HEK293 (cell line): ENCODE data around the gene JAML.

Experiments
- CTCF ChIA-PET: fragments of 350-600 bp; formaldehyde crosslinking; extraction: SDS; loops from one replicate; lab custom pipeline; 2021; ENCODE audit warnings: antibody characterized with exemption; lab: Yijun Ruan, JAX
- POLR2A ChIA-PET: fragments of 300-600 bp; formaldehyde crosslinking; extraction: SDS; loops from one replicate; lab custom pipeline; 2020; ENCODE audit warnings: antibody characterized with exemption, inconsistent platforms; lab: Yijun Ruan, JAX
- H3K27ac ChIP-seq: fragments of 200-500 bp; sonication (Bioruptor generic); 2 replicates; pipeline ENCODE4 v1.5.1; 2014; ENCODE audit warnings: low read depth, low read length, control low read depth, inconsistent platforms; ENCODE audit errors: extremely low read depth
- H3K36me3 ChIP-seq, 2 experiments: fragments of 200-500 bp in 1 of 2; sonication (Bioruptor generic) in 1 of 2; 1 replicate in 1 of 2; 2 replicates in 1 of 2; pipeline ENCODE4 v1.5.1; 2014 to 2017; ENCODE audit warnings: inconsistent platforms in 2 of 2, low read length in 2 of 2; ENCODE audit not compliant: control insufficient read depth in 2 of 2, insufficient read depth in 1 of 2
- H3K4me1 ChIP-seq: fragments of 200-500 bp; sonication (Bioruptor generic); 2 replicates; pipeline ENCODE4 v1.5.1; 2014; ENCODE audit warnings: mild to moderate bottlenecking, low read length, inconsistent platforms; ENCODE audit not compliant: control insufficient read depth, insufficient read depth
- H3K4me3 ChIP-seq: 2 replicates; pipeline ENCODE4 v1.5.1; 2011; ENCODE audit warnings: low read depth, mild to moderate bottlenecking, control low read depth, low read length, moderate library complexity
- H3K9me3 ChIP-seq: fragments of 200-500 bp; sonication (Bioruptor generic); 2 replicates; pipeline ENCODE4 v1.5.1; 2014; ENCODE audit warnings: low read depth, low read length, inconsistent platforms; ENCODE audit not compliant: control insufficient read depth, insufficient read depth
- ELK4 ChIP-seq: IDR thresholded peaks from 2 replicates; pipeline ENCODE4 v1.6.1; 2011; ENCODE audit warnings: mild to moderate bottlenecking, low read depth, low read length, borderline replicate concordance
- GLIS1 ChIP-seq: fragments of 450-650 bp; formaldehyde crosslinking; IDR thresholded peaks from 2 replicates; pipeline ENCODE4 v1.5.1; 2016; ENCODE audit warnings: missing biosample characterization, missing genetic modification characterization
- HOXC10 ChIP-seq: sonication (generic); formaldehyde crosslinking; IDR thresholded peaks from 2 replicates; pipeline ENCODE4 v1.8.1; 2023; ENCODE audit warnings: mild to moderate bottlenecking, missing genetic modification reagents
- MZF1 ChIP-seq: fragments of 450-650 bp; formaldehyde crosslinking; IDR thresholded peaks from 2 replicates; pipeline ENCODE4 v1.5.1; 2017; ENCODE audit warnings: missing biosample characterization, missing genetic modification characterization, borderline replicate concordance
- SP7 ChIP-seq: fragments of 450-650 bp; formaldehyde crosslinking; IDR thresholded peaks from 2 replicates; pipeline ENCODE4 v1.5.1; 2016; ENCODE audit warnings: missing biosample characterization, missing genetic modification characterization
- TCF7L2 ChIP-seq: IDR thresholded peaks from 2 replicates; pipeline ENCODE4 v1.6.1; 2011; ENCODE audit warnings: low read depth, mild to moderate bottlenecking, inconsistent platforms, low read length, moderate library complexity, borderline replicate concordance
- WT1 ChIP-seq: fragments of 450-650 bp; formaldehyde crosslinking; IDR thresholded peaks from 2 replicates; pipeline ENCODE4 v1.5.1; 2016; ENCODE audit warnings: missing biosample characterization, missing genetic modification characterization
- ZBTB1 ChIP-seq: fragments of 450-650 bp; formaldehyde crosslinking; IDR thresholded peaks from 2 replicates; pipeline ENCODE4 v1.5.1; 2016; ENCODE audit warnings: missing biosample characterization, missing genetic modification characterization
- ZNF121 ChIP-seq: fragments of 450-650 bp; formaldehyde crosslinking; IDR thresholded peaks from 2 replicates; pipeline ENCODE4 v1.5.1; 2016; ENCODE audit warnings: missing biosample characterization, missing genetic modification characterization
- ZNF132 ChIP-seq: fragments of 450-650 bp; formaldehyde crosslinking; IDR thresholded peaks from 2 replicates; pipeline ENCODE4 v1.5.1; 2017; ENCODE audit warnings: missing biosample characterization, missing genetic modification characterization, borderline replicate concordance
- ZNF157 ChIP-seq: fragments of 450-650 bp; formaldehyde crosslinking; IDR thresholded peaks from 2 replicates; pipeline ENCODE4 v1.5.1; 2016; ENCODE audit warnings: missing biosample characterization, missing genetic modification characterization
- ZNF37A ChIP-seq: fragments of 450-650 bp; IDR thresholded peaks from 2 replicates; pipeline ENCODE4 v1.5.1; 2018; ENCODE audit warnings: missing biosample characterization, missing genetic modification characterization
- ZNF426 ChIP-seq: fragments of 450-650 bp; formaldehyde crosslinking; IDR thresholded peaks from 2 replicates; pipeline ENCODE4 v1.5.1; 2017; ENCODE audit warnings: missing biosample characterization, missing genetic modification characterization, mild to moderate bottlenecking, inconsistent platforms, moderate library complexity
- ZNF449 ChIP-seq: fragments of 450-650 bp; formaldehyde crosslinking; IDR thresholded peaks from 2 replicates; pipeline ENCODE4 v1.5.1; 2017; ENCODE audit warnings: missing biosample characterization, mild to moderate bottlenecking, missing genetic modification characterization, moderate library complexity
- ZNF48 ChIP-seq: fragments of 450-650 bp; formaldehyde crosslinking; IDR thresholded peaks from 2 replicates; pipeline ENCODE4 v1.5.1; 2016; ENCODE audit warnings: missing biosample characterization, missing genetic modification characterization
- ZNF521 ChIP-seq: fragments of 450-650 bp; formaldehyde crosslinking; IDR thresholded peaks from 2 replicates; pipeline ENCODE4 v1.5.1; 2017; ENCODE audit warnings: missing biosample characterization, mild to moderate bottlenecking, missing genetic modification characterization
- ZNF558 ChIP-seq: fragments of 450-650 bp; formaldehyde crosslinking; IDR thresholded peaks from 2 replicates; pipeline ENCODE4 v1.5.1; 2016; ENCODE audit warnings: missing biosample characterization, missing genetic modification characterization
- ZNF561 ChIP-seq: fragments of 450-650 bp; IDR thresholded peaks from 2 replicates; pipeline ENCODE4 v1.5.1; 2018; ENCODE audit warnings: missing biosample characterization, missing genetic modification characterization, borderline replicate concordance
- ZNF692 ChIP-seq: fragments of 450-650 bp; formaldehyde crosslinking; IDR thresholded peaks from 2 replicates; pipeline ENCODE4 v1.5.1; 2016; ENCODE audit warnings: missing biosample characterization, missing genetic modification characterization
- ZNF704 ChIP-seq: fragments of 450-650 bp; formaldehyde crosslinking; IDR thresholded peaks from 2 replicates; pipeline ENCODE4 v1.5.1; 2016; ENCODE audit warnings: missing biosample characterization, missing genetic modification characterization

The JAML gene

GRCh38 chr11:118272001-118272400, 47.2 kb upstream of the JAML start:
- Histone ChIP-seq H3K9me3 (no peaks in the 10 kb centered on the region), H3K4me3 (no peak overlapping the region), H3K36me3 (no peaks in the 10 kb centered on the region), H3K4me1 (no peaks in the 10 kb centered on the region), H3K27ac (no peak overlapping the region)
- CTCF ChIA-PET: interaction anchor here (0.6 kb wide), 1 partner anchor 8 kb away, joined by 3 read pairs; the partner anchor contains the start of gene MPZL2
- POLR2A ChIA-PET: no interaction called here
- no peak for TF ChIP-seq ZNF37A (tag by site-specific recombination)
- no peak for TF ChIP-seq TCF7L2
- no peak for TF ChIP-seq ELK4
- no peak for TF ChIP-seq HOXC10 (CRISPR knock-in tag)
- no peak for TF ChIP-seq ZNF157
- no peak for TF ChIP-seq ZNF692
- TF ChIP-seq ZNF426 (tag by site-specific recombination): no peak
- TF ChIP-seq WT1 (tag by site-specific recombination): no peak
- no peak for TF ChIP-seq ZNF521 (tag by site-specific recombination)
- no peak for TF ChIP-seq ZNF704 (tag by site-specific recombination)
- TF ChIP-seq ZBTB1 (tag by site-specific recombination): no peak
- no peak for TF ChIP-seq ZNF48 (tag by site-specific recombination)
- TF ChIP-seq ZNF558 (tag by site-specific recombination): no peak
- no peak for TF ChIP-seq ZNF132 (tag by site-specific recombination)
- no peak for TF ChIP-seq GLIS1 (tag by site-specific recombination)
- TF ChIP-seq ZNF449: no peak
- TF ChIP-seq MZF1 (tag by site-specific recombination): no peak
- TF ChIP-seq ZNF121 (tag by site-specific recombination): no peak
- TF ChIP-seq, all 188 proteins: peak for 0

- CTCF ChIA-PET: interaction anchor here (0.6 to 1.0 kb wide), 2 partner anchors 13 to 96 kb away, joined by 3 to 4 read pairs; no protein-coding TSS in a partner anchor
- H3K27ac ChIP-seq: no peak overlapping the region
These were observed 42.7 kb upstream of the JAML start for GRCh38 chr11:118267486-118267885.

More at GRCh38 chr11:118267486-118267885, 42.7 kb upstream of the JAML start:
- Histone ChIP-seq H3K9me3 (no peaks in the 10 kb centered on the region), H3K36me3 (no peaks in the 10 kb centered on the region), H3K4me3 (no peak overlapping the region)
- POLR2A ChIA-PET: no interaction called here
- TF ChIP-seq ZNF561 (tag by site-specific recombination): no peak
- TF ChIP-seq SP7 (tag by site-specific recombination): peak; percentile 96
- TF ChIP-seq, all 188 proteins: peak for 1
- no peaks in the 10 kb centered on the region for H3K4me1 ChIP-seq
